Bronchial epithelial cell (primary cell): ENCODE results near the gene CAMSAP2. TPM values are rescaled to one million over a fixed set of nuclear protein-coding genes. Genes with fewer than 3 reads are reported as not detected.

Experiments used
- DNase-seq: peaks from one replicate; pipeline ENCODE4 v3.0.0-alpha.2; 2010; ENCODE audit warnings: low read depth
- FAIRE-seq: peaks from 2 replicates; lab custom pipeline; 2011; peaks lifted over from hg19 to GRCh38; lab: Jason Lieb, UNC
- H3K27me3 ChIP-seq: 2 replicates; pipeline ENCODE4 v1.5.1; 2011; ENCODE audit warnings: low read length; ENCODE audit not compliant: control insufficient read depth, insufficient read depth
- H3K36me3 ChIP-seq: 2 replicates; pipeline ENCODE4 v1.5.1; 2011; ENCODE audit warnings: low read length; ENCODE audit not compliant: control insufficient read depth, insufficient read depth
- H3K4me3 ChIP-seq: 2 replicates; pipeline ENCODE4 v1.5.1; 2011; ENCODE audit warnings: mild to moderate bottlenecking, low read depth, low read length, control low read depth
- total RNA-seq: library from RNA; depleted of rRNA; stranded (reverse); fragments of >200 nt; gene quantifications from 2 replicates; pipeline ENCODE4 v1.2.1, GENCODE V29; 2014
- TF ChIP-seq, protein P1 (sequence below): IDR thresholded peaks from 2 replicates; pipeline ENCODE4 v1.5.1; 2011; ENCODE audit warnings: mild to moderate bottlenecking, moderate library complexity, low read length, control low read depth, inconsistent platforms; ENCODE audit not compliant: insufficient read depth, severe bottlenecking

The CAMSAP2 gene
- total RNA-seq, 1 donor from 2014 or later: 75.0 TPM

DNA sequence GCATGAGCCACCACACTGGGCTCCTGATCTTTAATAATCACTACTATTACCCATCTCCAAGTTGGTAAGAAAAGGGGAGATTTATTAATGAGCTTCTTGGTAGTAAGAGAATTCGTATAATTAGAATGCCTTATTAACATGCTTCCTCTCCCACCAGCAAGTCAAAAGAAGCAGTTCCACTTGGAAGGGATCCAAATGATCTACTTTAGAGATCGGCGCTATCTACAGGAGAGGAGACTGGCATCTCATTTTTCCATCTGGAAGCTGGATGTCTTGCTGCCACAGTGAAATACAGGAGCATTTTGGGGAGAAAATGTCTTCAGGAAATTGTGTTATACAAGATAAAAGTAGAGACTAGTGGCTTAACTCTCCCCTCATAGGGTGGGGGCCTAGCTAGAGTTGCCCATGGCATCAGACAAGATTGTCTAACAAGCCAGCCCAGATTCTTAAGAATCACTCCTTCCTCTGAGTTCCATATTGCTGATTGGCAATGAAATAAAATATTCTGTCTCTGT lies 33.6 kb upstream of the CAMSAP2 start:
- Histone ChIP-seq H3K36me3 (no peaks in the 10 kb centered on the region), H3K27me3 (no peaks in the 10 kb centered on the region), H3K4me3 (no peak overlapping the region)
- no peak for FAIRE-seq
- no peak for DNase-seq
- TF ChIP-seq, protein P1, sequence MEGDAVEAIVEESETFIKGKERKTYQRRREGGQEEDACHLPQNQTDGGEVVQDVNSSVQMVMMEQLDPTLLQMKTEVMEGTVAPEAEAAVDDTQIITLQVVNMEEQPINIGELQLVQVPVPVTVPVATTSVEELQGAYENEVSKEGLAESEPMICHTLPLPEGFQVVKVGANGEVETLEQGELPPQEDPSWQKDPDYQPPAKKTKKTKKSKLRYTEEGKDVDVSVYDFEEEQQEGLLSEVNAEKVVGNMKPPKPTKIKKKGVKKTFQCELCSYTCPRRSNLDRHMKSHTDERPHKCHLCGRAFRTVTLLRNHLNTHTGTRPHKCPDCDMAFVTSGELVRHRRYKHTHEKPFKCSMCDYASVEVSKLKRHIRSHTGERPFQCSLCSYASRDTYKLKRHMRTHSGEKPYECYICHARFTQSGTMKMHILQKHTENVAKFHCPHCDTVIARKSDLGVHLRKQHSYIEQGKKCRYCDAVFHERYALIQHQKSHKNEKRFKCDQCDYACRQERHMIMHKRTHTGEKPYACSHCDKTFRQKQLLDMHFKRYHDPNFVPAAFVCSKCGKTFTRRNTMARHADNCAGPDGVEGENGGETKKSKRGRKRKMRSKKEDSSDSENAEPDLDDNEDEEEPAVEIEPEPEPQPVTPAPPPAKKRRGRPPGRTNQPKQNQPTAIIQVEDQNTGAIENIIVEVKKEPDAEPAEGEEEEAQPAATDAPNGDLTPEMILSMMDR: no peak

DNA sequence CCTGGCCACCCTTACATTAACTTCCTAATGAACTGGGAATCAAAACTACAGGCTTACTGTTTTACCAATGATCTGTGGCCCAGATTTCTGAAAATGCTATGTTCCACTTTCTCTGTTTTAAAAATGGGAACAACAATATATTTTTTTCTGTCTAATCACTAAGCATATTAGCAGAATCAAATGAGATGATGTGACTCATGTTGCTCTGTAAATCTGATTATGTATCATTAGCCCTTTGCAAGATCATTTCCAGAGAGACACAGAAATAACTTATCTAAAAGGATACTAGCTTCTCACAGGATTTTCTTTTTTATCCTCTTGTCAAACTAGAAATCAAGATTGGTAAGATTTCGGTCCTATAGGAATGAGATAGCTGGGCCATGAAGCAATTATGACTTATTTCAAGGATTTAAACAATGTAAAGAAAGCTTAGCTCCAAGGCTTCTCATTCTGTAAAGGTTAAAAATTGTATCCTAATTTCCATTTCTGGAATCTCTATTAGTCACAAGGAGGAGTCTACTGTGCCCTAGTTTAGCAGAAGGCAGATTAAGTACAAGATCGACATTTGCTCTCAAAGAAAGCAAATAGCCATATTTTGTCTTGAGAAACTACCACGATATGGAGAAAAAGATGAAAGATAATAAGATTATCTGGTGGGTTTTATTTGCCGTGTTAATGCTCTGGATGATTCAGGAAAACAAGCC lies 32.4 kb upstream of the CAMSAP2 start:
- H3K27me3 ChIP-seq: no peaks in the 10 kb centered on the region
- no peak for DNase-seq
- H3K36me3 ChIP-seq: no peaks in the 10 kb centered on the region
- TF ChIP-seq, protein P1: no peak
- H3K4me3 ChIP-seq: no peak overlapping the region
- FAIRE-seq: no peak

DNA sequence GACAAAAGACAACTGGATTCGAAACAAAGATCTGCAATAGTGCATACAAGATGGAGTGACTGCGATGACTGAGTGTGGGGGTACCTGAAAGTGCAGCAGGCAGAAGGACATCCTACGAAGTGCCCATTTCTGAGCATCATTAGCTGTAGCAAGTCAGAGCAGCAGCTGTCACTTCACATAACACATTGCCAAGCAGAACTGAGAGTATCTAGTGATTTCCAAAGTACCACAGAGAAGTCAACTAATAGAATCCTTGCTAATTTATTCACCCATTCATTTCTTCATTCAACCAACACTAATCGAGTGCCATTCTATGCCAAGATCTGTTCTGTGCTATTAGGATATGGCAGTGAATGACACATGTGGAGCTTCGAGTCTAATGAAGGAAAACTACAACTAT lies 31.6 kb upstream of the CAMSAP2 start:
- DNase-seq (no peak), FAIRE-seq (no peak)
- TF ChIP-seq, protein P1: no peak

DNA sequence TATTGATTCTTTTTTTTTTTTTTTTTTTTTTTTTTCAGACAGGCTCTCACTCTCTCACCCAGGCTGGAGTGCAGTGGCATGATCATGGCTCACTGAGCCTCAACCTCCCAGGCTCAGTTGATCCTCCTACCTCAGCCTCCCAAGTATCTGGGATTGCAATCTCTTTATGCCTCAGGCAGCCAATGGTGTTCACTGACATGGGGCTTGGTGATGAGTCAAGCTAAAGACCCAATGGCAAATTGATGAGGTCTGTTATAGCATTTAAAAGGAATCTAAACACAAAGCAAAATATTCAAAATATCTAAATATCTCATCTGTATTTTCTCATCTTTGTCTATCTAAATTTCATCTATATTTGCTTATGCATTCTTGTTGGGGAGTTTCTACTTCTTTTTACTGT lies 30.5 kb upstream of the CAMSAP2 start:
- TF ChIP-seq, protein P1: no peak
- no peak for FAIRE-seq
- H3K36me3 ChIP-seq: no peaks in the 10 kb centered on the region
- H3K27me3 ChIP-seq: no peaks in the 10 kb centered on the region
- no peak for DNase-seq
- no peak overlapping the region for H3K4me3 ChIP-seq

More for the DNA sequence above, 31.6 kb upstream of the CAMSAP2 start:
- Histone ChIP-seq H3K27me3 (no peaks in the 10 kb centered on the region), H3K4me3 (no peak overlapping the region), H3K36me3 (no peaks in the 10 kb centered on the region)

DNA sequence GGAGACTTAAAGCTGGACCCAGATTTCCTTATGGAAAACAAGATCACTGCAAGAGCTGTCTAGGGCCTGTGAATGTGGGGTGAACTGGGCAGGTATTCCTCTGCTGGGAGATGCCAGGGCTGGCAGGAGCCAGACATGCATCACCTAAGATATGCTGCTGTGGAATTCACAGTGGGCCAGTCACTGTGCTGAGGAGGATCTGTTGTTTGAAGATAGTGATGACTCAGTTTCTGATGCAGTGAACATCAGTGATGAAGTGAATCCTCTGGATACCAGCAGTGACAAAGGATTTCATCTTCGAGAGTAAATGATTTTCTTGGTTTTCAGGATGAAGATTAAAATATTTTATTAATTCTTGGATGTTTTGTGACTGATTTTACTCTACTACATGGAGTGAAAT lies 29.9 kb upstream of the CAMSAP2 start:
- Histone ChIP-seq H3K27me3 (no peaks in the 10 kb centered on the region), H3K36me3 (no peaks in the 10 kb centered on the region), H3K4me3 (no peak overlapping the region)
- FAIRE-seq (no peak), DNase-seq (peak; percentile 57)
- TF ChIP-seq, protein P1: no peak
